Kidney (tissue), 14 donors: ENCODE measurements around the gene PSMD14. TPM values are rescaled to one million over a fixed set of nuclear protein-coding genes. Genes with fewer than 3 reads are reported as not detected.

Experiments used
- DNase-seq, 5 donors: peaks; one replicate each; pipeline ENCODE4 v3.0.0-alpha.2; 2013 to 2020
- FAIRE-seq: peaks from 2 replicates; lab custom pipeline; 2012; peaks lifted over from hg19 to GRCh38; lab: Jason Lieb, UNC
- H3K27ac ChIP-seq, 2 donors: one replicate each; pipeline ENCODE4 v1.7.0; 2013; ENCODE audit warnings: low read depth in 2 of 2, low read length in 2 of 2, inconsistent platforms in 1 of 2
- H3K27me3 ChIP-seq: one replicate; pipeline ENCODE4 v1.7.1; 2013; ENCODE audit warnings: low read length, inconsistent platforms; ENCODE audit not compliant: control insufficient read depth, insufficient read depth
- H3K36me3 ChIP-seq, 3 donors: one replicate each; pipeline versions ENCODE4 v1.7.0 to v1.7.1; 2013; ENCODE audit warnings: low read length in 3 of 3, control low read depth in 1 of 3, inconsistent platforms in 1 of 3; ENCODE audit not compliant: insufficient read depth in 3 of 3, control insufficient read depth in 2 of 3
- H3K4me1 ChIP-seq, 3 donors: one replicate each; pipeline versions ENCODE4 v1.7.0 to v1.7.1; 2013; ENCODE audit warnings: low read length in 3 of 3, inconsistent platforms in 1 of 3, low read depth in 1 of 3; ENCODE audit not compliant: control insufficient read depth in 2 of 3, insufficient read depth in 2 of 3
- H3K4me3 ChIP-seq, 3 donors: one replicate each; pipeline versions ENCODE4 v1.7.0 to v1.8.1; 2013; ENCODE audit warnings: low read length in 3 of 3, control low read depth in 1 of 3, inconsistent platforms in 1 of 3
- H3K9ac ChIP-seq, 3 donors: one replicate each; pipeline versions ENCODE4 v1.7.0 to v1.7.1; 2013; ENCODE audit warnings: low read length in 3 of 3, control low read depth in 1 of 3, inconsistent platforms in 1 of 3
- H3K9me3 ChIP-seq, 3 donors: one replicate each; pipeline versions ENCODE4 v1.7.0 to v1.7.1; 2013; ENCODE audit warnings: low read length in 3 of 3, control low read depth in 1 of 3, inconsistent platforms in 1 of 3; ENCODE audit not compliant: control insufficient read depth in 2 of 3, insufficient read depth in 1 of 3
- CTCF ChIP-seq: IDR thresholded peaks from 3 replicates; pipeline ENCODE4 v1.5.1; 2012; ENCODE audit warnings: mild to moderate bottlenecking, moderate library complexity, borderline replicate concordance; ENCODE audit not compliant: insufficient read depth; ENCODE audit errors: extremely low read depth
- intact Hi-C: fragments of 100-400 bp; cut with DNase I; formaldehyde crosslinking; loops from one replicate; pipeline ENCODE4 v1.11.1; 2022
- polyA plus RNA-seq: library from polyadenylated mRNA; stranded (reverse); fragments of 350-450 nt; fragmentation: Illumina TruSeq; extraction: RNeasy Lipid Tissue Mini Kit (QIAGEN cat#74804); gene quantifications from one replicate; pipeline ENCODE4 v1.2.3, GENCODE V29; 2014; ENCODE audit warnings: low read depth, low replicate concordance; ENCODE audit not compliant: insufficient read depth
- total RNA-seq: library from RNA; stranded (reverse); fragmentation: NEBNext Ultra II Directional; extraction: Animal tissue kit (Norgen Biotek cat#: 25700); gene quantifications from one replicate; pipeline ENCODE4 v1.2.1, GENCODE V29; 2021
- donor health status: control.
- donor health status: control.
- donor health status: control.
- donor health status: control.
- donor health status: control.
- donor health status: DM: yes; HTN: yes; CAD: no.
- donor health status: Normal renal cell carcinoma (clear cell type).

Gene PSMD14
- total and polyA plus RNA-seq, 2 donors from 2014 or later = 41.0 to 55.8 TPM

DNA sequence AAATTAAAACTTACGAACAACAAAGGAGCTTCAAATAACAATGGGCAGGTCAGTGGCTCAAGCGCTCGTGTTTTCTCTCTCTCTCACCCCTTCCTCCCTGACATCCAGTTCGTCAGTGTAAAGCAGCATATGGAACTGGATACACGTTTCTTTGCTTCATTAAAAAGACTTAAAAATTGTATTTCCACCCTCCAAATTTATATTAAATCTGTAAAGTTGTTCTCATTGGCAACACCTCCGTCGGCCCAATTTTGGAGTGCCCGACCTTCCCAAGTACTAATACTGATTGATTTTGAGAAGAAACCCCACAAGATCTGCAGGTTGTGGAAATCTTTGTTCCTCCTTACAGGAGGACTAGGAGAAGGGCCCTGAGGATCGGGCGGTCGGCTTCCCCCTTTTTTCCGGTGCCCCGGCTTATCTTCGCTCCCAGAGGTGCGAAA is 110.1 kb downstream of the PSMD14 start:
- no peak overlapping the region for H3K4me3 ChIP-seq
- peak in 1 of 5 donors; percentile 3 for DNase-seq

GRCh38 chr2:161418715-161419637 is 110.8 kb downstream of the PSMD14 start:
- Histone ChIP-seq H3K9me3 (no peaks in the 10 kb centered on the region), H3K36me3 (no peaks in the 10 kb centered on the region), H3K4me3 (no peak overlapping the region), H3K27ac (no peak overlapping the region), H3K9ac (no peak overlapping the region), H3K27me3 (peaks cover 83% of the 10 kb centered on the region), H3K4me1 (peaks cover 0 to 10% (median 0%) of the 10 kb centered on the region in 3 donors)
- DNase-seq (peak in 4 of 5 donors; percentile 41 to 66 (median 59)), FAIRE-seq (no peak)
- intact Hi-C loops = no loop called here
- TF ChIP-seq CTCF = no peak

More for the DNA sequence above, 110.1 kb downstream of the PSMD14 start:
- intact Hi-C loops = no loop called here
- Histone ChIP-seq H3K4me1 (peaks cover 0 to 7% (median 0%) of the 10 kb centered on the region in 3 donors), H3K27ac (no peak overlapping the region), H3K36me3 (no peaks in the 10 kb centered on the region), H3K27me3 (peaks cover 88% of the 10 kb centered on the region), H3K9ac (no peak overlapping the region), H3K9me3 (no peaks in the 10 kb centered on the region)
- no peak for TF ChIP-seq CTCF
- no peak for FAIRE-seq

DNA sequence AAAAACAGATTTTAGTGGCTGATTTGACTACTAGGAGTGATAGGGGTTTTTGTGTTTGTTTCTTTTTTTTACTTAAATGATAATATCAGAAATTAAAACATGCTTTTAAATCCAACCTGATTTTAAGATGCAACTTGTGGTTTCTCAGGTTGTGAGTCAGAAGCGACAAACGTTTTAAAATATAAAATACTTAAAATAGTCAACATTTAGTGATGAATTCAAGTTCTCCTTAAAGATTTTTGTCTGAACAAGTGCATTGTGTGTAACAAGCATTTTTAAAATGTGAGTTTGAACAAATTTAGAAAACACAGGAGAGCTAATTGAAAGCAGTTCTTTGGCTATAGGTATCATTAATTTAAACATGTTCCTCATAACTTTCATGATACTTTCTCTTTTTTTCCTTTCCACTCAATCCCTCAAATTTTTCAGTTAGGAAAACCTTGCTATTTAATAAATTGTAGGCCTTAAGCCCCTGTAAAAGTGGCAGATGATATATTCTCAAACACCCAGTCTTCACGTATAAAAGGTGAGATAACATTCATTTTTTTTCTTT is 111.5 kb downstream of the PSMD14 start:
- Histone ChIP-seq H3K4me3 (no peak overlapping the region), H3K27me3 (peaks cover 87% of the 10 kb centered on the region), H3K27ac (no peak overlapping the region), H3K36me3 (no peaks in the 10 kb centered on the region), H3K9me3 (no peaks in the 10 kb centered on the region), H3K9ac (no peak overlapping the region), H3K4me1 (peaks cover 0 to 10% (median 0%) of the 10 kb centered on the region in 3 donors)
- TF ChIP-seq CTCF = no peak
- FAIRE-seq = no peak
- intact Hi-C loops = no loop called here
- peak in 2 of 5 donors; percentile 2 to 28 for DNase-seq
